ENCODE measurements around the gene KIF9. TPM values are rescaled to one million over a fixed set of nuclear protein-coding genes. Genes with fewer than 3 reads are reported as not detected.

KIF9 gene
- polyA plus RNA-seq, 1 donor from 2014 or later = 15.6 TPM

DNA sequence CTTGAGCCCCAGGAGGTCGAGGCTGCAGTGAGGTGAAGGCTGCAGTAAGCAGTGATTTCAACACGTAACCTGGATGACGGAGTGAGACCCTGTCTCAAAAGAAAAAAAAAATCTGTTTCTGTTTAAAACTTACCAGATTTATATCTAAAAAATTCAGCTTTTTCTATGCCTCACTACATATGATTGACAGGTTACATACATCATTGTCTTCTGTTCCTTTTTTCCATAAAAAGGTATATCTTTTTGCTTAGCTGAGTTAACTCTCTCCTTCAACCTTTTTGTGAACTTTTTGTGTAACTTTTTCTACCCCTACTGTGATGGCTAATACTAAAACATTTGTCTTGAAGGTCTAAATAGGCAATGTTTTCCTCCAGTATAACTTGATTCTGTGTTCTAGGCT, 80.1 kb downstream of the KIF9 start:
- no peaks in the 10 kb centered on the region for H3F3A ChIP-seq (ENCODE audit: insufficient read depth, low read length, poor library complexity, severe bottlenecking)
- no peaks in the 10 kb centered on the region for H4K20me1 ChIP-seq (ENCODE audit: insufficient read depth)
- no peak overlapping the region for H3K4me3 ChIP-seq (ENCODE audit: low read length)

DNA sequence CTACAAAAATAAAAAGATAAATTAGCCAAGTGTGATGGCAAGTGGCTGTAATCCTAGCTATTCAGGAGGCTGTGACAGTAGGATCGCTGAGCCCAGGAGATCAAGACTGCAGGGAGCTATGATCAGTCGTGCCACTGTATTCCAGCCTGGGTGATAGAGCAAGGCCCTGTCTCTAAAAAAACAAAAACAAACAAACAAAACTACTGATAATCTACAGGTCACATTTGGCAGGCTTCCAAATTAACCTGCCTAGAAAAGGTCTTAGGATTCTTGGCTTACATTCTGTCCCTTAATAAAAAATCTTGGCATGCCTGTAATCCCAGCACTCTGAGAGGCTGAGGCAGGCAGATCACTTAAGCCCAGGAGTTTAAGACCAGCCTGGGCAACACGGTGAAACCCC, 85.3 kb downstream of the KIF9 start:
- TF ChIP-seq, protein P1, sequence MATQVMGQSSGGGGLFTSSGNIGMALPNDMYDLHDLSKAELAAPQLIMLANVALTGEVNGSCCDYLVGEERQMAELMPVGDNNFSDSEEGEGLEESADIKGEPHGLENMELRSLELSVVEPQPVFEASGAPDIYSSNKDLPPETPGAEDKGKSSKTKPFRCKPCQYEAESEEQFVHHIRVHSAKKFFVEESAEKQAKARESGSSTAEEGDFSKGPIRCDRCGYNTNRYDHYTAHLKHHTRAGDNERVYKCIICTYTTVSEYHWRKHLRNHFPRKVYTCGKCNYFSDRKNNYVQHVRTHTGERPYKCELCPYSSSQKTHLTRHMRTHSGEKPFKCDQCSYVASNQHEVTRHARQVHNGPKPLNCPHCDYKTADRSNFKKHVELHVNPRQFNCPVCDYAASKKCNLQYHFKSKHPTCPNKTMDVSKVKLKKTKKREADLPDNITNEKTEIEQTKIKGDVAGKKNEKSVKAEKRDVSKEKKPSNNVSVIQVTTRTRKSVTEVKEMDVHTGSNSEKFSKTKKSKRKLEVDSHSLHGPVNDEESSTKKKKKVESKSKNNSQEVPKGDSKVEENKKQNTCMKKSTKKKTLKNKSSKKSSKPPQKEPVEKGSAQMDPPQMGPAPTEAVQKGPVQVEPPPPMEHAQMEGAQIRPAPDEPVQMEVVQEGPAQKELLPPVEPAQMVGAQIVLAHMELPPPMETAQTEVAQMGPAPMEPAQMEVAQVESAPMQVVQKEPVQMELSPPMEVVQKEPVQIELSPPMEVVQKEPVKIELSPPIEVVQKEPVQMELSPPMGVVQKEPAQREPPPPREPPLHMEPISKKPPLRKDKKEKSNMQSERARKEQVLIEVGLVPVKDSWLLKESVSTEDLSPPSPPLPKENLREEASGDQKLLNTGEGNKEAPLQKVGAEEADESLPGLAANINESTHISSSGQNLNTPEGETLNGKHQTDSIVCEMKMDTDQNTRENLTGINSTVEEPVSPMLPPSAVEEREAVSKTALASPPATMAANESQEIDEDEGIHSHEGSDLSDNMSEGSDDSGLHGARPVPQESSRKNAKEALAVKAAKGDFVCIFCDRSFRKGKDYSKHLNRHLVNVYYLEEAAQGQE (IDR thresholded peaks at IDR 0.05; ENCODE audit: borderline replicate concordance) = no peak
- TF ChIP-seq RAD21 (conservative IDR thresholded peaks at IDR 0.05) = no peak
- no peaks in the 10 kb centered on the region for H3K36me3 ChIP-seq (ENCODE audit: insufficient read depth, low read length)
- no peaks in the 10 kb centered on the region for H3K9me3 ChIP-seq (ENCODE audit: low read length)
- H3K4me3 ChIP-seq (ENCODE audit: low read length) = no peak overlapping the region
- no peak overlapping the region for H3K27ac ChIP-seq (ENCODE audit: low read length)
- H3K9me2 ChIP-seq (ENCODE audit: insufficient read depth, low read length) = no peaks in the 10 kb centered on the region
- no peaks in the 10 kb centered on the region for H3K27me3 ChIP-seq (ENCODE audit: insufficient read depth, low read depth, low read length)
- H3K9ac ChIP-seq (ENCODE audit: low read length) = no peak overlapping the region
- H3K4me2 ChIP-seq (ENCODE audit: low read length) = no peak overlapping the region
- H4K20me1 ChIP-seq (ENCODE audit: insufficient read depth) = no peaks in the 10 kb centered on the region
- H3F3A ChIP-seq (ENCODE audit: insufficient read depth, low read length, poor library complexity, severe bottlenecking) = no peaks in the 10 kb centered on the region
- H2AFZ ChIP-seq (ENCODE audit: low read depth, low read length) = no peak overlapping the region
- H3K79me2 ChIP-seq (replicated peaks; ENCODE audit: insufficient read depth, low read length) = no peaks in the 10 kb centered on the region

More for the DNA sequence above, 80.1 kb downstream of the KIF9 start:
- TF ChIP-seq SMC3 (conservative IDR thresholded peaks at IDR 0.05; ENCODE audit: poor library complexity) (no peak), MXI1 (conservative IDR thresholded peaks at IDR 0.05; ENCODE audit: poor library complexity, severe bottlenecking) (no peak), POLR2AphosphoS5 (IDR thresholded peaks at IDR 0.05) (no peak), EZH2 (IDR thresholded peaks at IDR 0.05; ENCODE audit: borderline replicate concordance, insufficient read depth, low read length, poor library complexity, severe bottlenecking) (no peak), TAF1 (IDR thresholded peaks at IDR 0.05; ENCODE audit: low read depth) (no peak), RAD21 (conservative IDR thresholded peaks at IDR 0.05) (no peak), EP300 (conservative IDR thresholded peaks at IDR 0.05; ENCODE audit: poor library complexity, severe bottlenecking) (no peak)
- TF ChIP-seq, protein P1 (IDR thresholded peaks at IDR 0.05; ENCODE audit: borderline replicate concordance) = no peak
- TF ChIP-seq, protein P2, sequence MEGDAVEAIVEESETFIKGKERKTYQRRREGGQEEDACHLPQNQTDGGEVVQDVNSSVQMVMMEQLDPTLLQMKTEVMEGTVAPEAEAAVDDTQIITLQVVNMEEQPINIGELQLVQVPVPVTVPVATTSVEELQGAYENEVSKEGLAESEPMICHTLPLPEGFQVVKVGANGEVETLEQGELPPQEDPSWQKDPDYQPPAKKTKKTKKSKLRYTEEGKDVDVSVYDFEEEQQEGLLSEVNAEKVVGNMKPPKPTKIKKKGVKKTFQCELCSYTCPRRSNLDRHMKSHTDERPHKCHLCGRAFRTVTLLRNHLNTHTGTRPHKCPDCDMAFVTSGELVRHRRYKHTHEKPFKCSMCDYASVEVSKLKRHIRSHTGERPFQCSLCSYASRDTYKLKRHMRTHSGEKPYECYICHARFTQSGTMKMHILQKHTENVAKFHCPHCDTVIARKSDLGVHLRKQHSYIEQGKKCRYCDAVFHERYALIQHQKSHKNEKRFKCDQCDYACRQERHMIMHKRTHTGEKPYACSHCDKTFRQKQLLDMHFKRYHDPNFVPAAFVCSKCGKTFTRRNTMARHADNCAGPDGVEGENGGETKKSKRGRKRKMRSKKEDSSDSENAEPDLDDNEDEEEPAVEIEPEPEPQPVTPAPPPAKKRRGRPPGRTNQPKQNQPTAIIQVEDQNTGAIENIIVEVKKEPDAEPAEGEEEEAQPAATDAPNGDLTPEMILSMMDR (IDR thresholded peaks at IDR 0.05; ENCODE audit: poor library complexity, severe bottlenecking) = no peak
- no peaks in the 10 kb centered on the region for H3K79me2 ChIP-seq (replicated peaks; ENCODE audit: insufficient read depth, low read length)
- no peaks in the 10 kb centered on the region for H3K27me3 ChIP-seq (ENCODE audit: insufficient read depth, low read depth, low read length)
- H2AFZ ChIP-seq (ENCODE audit: low read depth, low read length) = no peak overlapping the region
- no peaks in the 10 kb centered on the region for H3K9me2 ChIP-seq (ENCODE audit: insufficient read depth, low read length)
- H3K9ac ChIP-seq (ENCODE audit: low read length) = no peak overlapping the region
- H3K27ac ChIP-seq (ENCODE audit: low read length) = no peak overlapping the region
- H3K4me2 ChIP-seq (ENCODE audit: low read length) = no peak overlapping the region
- H3K36me3 ChIP-seq (ENCODE audit: insufficient read depth, low read length) = no peaks in the 10 kb centered on the region
- no peaks in the 10 kb centered on the region for H3K9me3 ChIP-seq (ENCODE audit: low read length)
